OCI-LY7 (cell line): Measurements from ENCODE around the gene CD177.

Source experiments
- CTCF ChIP-seq: fragments of 200-600 bp; sonication (generic); conservative IDR thresholded peaks from 2 replicates; pipeline ENCODE4 v1.5.1; 2014; ENCODE audit warnings: mild to moderate bottlenecking, antibody characterized with exemption, low read length, moderate library complexity, mixed read lengths
- EZH2phosphoT487 ChIP-seq: fragments of 200-600 bp; sonication (generic); IDR thresholded peaks from 2 replicates; pipeline ENCODE4 v1.6.1; 2018; ENCODE audit warnings: low read depth, borderline replicate concordance, mild to moderate bottlenecking, mixed run types, antibody characterized with exemption, low read length, moderate library complexity, mixed read lengths

GRCh38 chr19:43318796-43319314 lies 34.6 kb upstream of the CD177 start:
- TF ChIP-seq EZH2phosphoT487 (no peak), CTCF (no peak)
